Adrenal gland (tissue), 12 donors: ENCODE results near the gene FAIM2. TPM values are rescaled to one million over a fixed set of nuclear protein-coding genes. Genes with fewer than 3 reads are reported as not detected.
A peak's percentile ranks its signal among the peaks of the same experiment; 100 is the strongest.

Experiments
- DNase-seq, 7 donors: peaks; one replicate each; pipeline ENCODE4 v3.0.0-alpha.2; 2019 to 2020
- H3K27ac ChIP-seq, 5 donors: fragments of 200-600 bp; sonication (generic) in 4 of 5; 1 replicate in 3 of 5; 2 replicates in 2 of 5; pipeline versions ENCODE4 v1.5.1 to v1.8.0; 2016 to 2020; ENCODE audit warnings: mild to moderate bottlenecking in 1 of 5
- H3K27me3 ChIP-seq: fragments of 200-600 bp; 2 replicates; pipeline ENCODE4 v1.8.0; 2021
- H3K36me3 ChIP-seq, 2 donors: fragments of 200-600 bp; replicated peaks in 1 of 2; 1 replicate in 1 of 2; 2 replicates in 1 of 2; pipeline versions ENCODE4 v1.5.1 to v1.8.0; 2018 to 2022
- H3K4me1 ChIP-seq, 2 donors: fragments of 200-600 bp; replicated peaks in 1 of 2; 1 replicate in 1 of 2; 2 replicates in 1 of 2; pipeline versions ENCODE4 v1.5.1 to v1.8.0; 2018 to 2021
- H3K4me3 ChIP-seq, 4 donors: fragments of 200-600 bp; sonication (generic) in 3 of 4; one replicate each; pipeline ENCODE4 v1.5.1; 2016 to 2018
- H3K9me3 ChIP-seq, 3 donors: fragments of 200-600 bp; sonication (generic) in 1 of 3; replicated peaks in 1 of 3; 1 replicate in 2 of 3; 2 replicates in 1 of 3; pipeline versions ENCODE4 v1.5.1 to v1.8.0; 2016 to 2021
- POLR2A ChIP-seq, 2 donors: fragments of 450-650 bp; IDR thresholded peaks; one replicate each; pipeline ENCODE4 v1.6.1; 2017; ENCODE audit warnings: antibody characterized with exemption in 2 of 2, mild to moderate bottlenecking in 2 of 2, moderate library complexity in 1 of 2
- WGBS, 4 donors: extraction: QIAGEN DNeasy Blood & Tissue Kit in 2 of 4; methylation state at CpG; one replicate each; pipeline versions ENCODE4 v1.1.5 to v1.1.7; 2013 to 2017; 5-methylcytosine and 5-hydroxymethylcytosine counted together
- intact Hi-C, 2 donors: fragments of 100-400 bp; cut with DNase I; formaldehyde crosslinking; loops; one replicate each; pipeline versions ENCODE4 v1.14.1 to v1.15.0; 2022 to 2023
- polyA plus RNA-seq, 3 donors: library from polyadenylated mRNA; stranded (reverse); fragments of 200-250 nt in 2 of 3; fragments of 350-450 nt in 1 of 3; fragmentation: Illumina TruSeq in 1 of 3; extraction: RNeasy Lipid Tissue Mini Kit (QIAGEN cat#74804) in 1 of 3; gene quantifications; one replicate each; pipeline ENCODE4 v1.2.3, GENCODE V29; 2013 to 2014
- total RNA-seq, 9 donors: library from RNA; depleted of rRNA in 4 of 9; stranded (reverse); fragments of >200 nt in 4 of 9; fragments of 120-200 nt in 1 of 9; fragmentation: NEBNext Ultra II Directional in 1 of 9; extraction: Animal tissue kit (Norgen Biotek cat#: 25700) in 1 of 9; gene quantifications; one replicate each; pipeline versions ENCODE4 v1.1.0 to v1.2.4, GENCODE V29; 2013 to 2023
- TF ChIP-seq, protein P1 (sequence below), 6 experiments: fragments of 450-650 bp in 4 of 6; fragments of 200-600 bp in 2 of 6; sonication (generic) in 1 of 6; IDR thresholded peaks; 1 replicate in 5 of 6; 2 replicates in 1 of 6; pipeline versions ENCODE4 v1.5.1 to v1.8.0; 2016 to 2021; ENCODE audit warnings: antibody characterized with exemption in 6 of 6, mild to moderate bottlenecking in 2 of 6, moderate library complexity in 1 of 6
- donor health status: healthy with polysubstance abuse.
- donor health status: Bipolar disorder and iron deficiency.
- donor health status: DM: yes; HTN: yes; CAD: no.
- donor health status: DM: no; HTN: no; CAD: no.
- donor health status: DM: no; HTN: no; CAD: no.
- donor health status: DM: yes; HTN: yes; CAD: no.

The FAIM2 gene
- total and polyA plus RNA-seq, 12 donors = 0.35 to 50.8 (median 8.7) TPM

DNA sequence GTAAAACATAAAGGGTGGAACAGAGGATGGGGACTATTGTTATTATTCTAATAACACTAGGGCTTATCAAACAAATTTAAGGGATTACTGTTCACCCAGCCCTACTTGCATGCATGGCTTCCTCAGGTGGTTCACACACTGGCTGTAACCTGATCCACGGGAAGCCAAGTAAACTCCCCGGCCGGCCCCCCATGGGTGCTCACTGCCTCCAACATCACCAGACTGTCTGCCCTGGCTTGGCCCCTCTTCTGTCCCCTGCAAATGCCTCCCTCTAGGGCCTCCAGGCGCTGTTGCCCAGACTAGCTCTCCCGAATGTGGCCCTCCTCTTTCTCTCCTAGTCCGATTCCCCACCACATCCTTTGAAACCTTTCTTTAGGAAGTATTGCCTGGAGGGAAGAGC is 18.6 kb downstream of the FAIM2 start:
- WGBS, 4 donors = 65 to 88% (median 72%) methylated on average over 6 of the region's 6 CpGs
- no peak for DNase-seq

DNA sequence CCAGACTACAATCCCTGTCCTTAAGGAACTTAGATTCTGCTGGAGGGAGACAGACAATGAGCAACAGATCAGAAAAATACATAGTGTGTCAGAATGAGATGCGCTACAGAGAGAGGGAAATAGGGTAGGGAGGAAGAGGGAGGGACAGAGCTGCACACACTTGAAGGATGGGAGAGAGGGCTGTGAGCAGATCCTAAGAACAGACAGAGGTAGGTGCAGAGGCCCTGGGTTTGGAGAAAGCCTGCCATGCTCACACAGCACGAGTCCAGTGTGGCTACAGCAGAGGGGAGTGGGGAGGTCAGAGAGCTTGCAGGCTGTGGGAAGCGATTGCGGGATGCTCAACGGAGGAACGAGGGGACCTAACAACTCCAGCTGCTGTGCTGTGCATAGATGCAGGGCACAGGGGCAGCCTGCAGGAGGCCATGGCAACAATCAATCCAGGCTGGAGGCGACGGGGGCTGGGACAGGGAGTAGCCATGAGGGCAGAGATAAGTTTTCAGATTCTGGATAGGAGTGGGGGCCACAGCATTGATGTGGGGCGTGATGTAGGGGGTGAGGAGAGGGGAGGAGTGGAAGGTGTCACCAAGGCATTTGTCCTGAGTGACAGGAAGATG is 20.7 kb downstream of the FAIM2 start:
- WGBS, 4 donors = 68 to 83% (median 79%) methylated on average over 9 of the region's 9 CpGs
- DNase-seq = no peak
- H3K4me1 ChIP-seq = no peaks in the 10 kb centered on the region
- no peaks in the 10 kb centered on the region for H3K27me3 ChIP-seq
- H3K36me3 ChIP-seq = no peaks in the 10 kb centered on the region
- TF ChIP-seq, protein P1, sequence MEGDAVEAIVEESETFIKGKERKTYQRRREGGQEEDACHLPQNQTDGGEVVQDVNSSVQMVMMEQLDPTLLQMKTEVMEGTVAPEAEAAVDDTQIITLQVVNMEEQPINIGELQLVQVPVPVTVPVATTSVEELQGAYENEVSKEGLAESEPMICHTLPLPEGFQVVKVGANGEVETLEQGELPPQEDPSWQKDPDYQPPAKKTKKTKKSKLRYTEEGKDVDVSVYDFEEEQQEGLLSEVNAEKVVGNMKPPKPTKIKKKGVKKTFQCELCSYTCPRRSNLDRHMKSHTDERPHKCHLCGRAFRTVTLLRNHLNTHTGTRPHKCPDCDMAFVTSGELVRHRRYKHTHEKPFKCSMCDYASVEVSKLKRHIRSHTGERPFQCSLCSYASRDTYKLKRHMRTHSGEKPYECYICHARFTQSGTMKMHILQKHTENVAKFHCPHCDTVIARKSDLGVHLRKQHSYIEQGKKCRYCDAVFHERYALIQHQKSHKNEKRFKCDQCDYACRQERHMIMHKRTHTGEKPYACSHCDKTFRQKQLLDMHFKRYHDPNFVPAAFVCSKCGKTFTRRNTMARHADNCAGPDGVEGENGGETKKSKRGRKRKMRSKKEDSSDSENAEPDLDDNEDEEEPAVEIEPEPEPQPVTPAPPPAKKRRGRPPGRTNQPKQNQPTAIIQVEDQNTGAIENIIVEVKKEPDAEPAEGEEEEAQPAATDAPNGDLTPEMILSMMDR (IDR thresholded peaks at IDR 0.05) = no peak
- TF ChIP-seq POLR2A (IDR thresholded peaks at IDR 0.05) = no peak
- no peak overlapping the region for H3K27ac ChIP-seq
- H3K9me3 ChIP-seq = no peaks in the 10 kb centered on the region
- no peak overlapping the region for H3K4me3 ChIP-seq
- intact Hi-C loops = no loop called here

More for the DNA sequence above, 18.6 kb downstream of the FAIM2 start:
- TF ChIP-seq POLR2A (IDR thresholded peaks at IDR 0.05) = no peak
- TF ChIP-seq, protein P1 (IDR thresholded peaks at IDR 0.05) = no peak
- no peaks in the 10 kb centered on the region for H3K4me1 ChIP-seq
- no peak overlapping the region for H3K4me3 ChIP-seq
- no peaks in the 10 kb centered on the region for H3K27me3 ChIP-seq
- intact Hi-C loops = no loop called here
- no peaks in the 10 kb centered on the region for H3K9me3 ChIP-seq
- no peaks in the 10 kb centered on the region for H3K36me3 ChIP-seq
- no peak overlapping the region for H3K27ac ChIP-seq

DNA sequence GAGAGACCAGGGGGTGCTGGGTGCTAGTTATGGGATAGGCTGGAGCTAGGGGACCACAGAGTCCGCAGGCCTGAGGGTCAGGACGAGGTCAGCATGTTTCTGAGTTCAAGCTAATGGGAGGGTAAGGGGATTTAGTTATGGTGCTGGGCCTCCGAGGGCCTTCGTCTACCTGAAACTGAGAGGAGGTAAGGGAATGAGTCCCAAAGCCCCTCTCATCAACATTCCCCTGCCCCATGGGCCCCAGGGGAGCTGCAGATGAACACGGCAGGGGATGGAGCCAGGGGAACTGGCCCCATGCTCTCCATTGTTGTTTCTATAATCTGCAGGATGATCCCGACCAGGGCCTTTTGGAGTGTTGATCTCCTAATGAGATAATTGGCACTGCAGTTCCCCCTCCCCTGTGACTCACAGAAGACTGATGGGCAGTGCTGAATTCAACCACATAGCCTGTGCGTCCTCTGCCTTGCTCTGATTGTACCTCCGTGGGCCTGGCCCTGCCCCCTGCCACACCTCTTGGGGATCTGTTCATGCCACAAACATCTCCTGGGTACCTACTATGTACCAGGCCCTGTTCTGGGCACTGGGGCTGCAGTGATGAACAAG is 21.4 kb downstream of the FAIM2 start:
- TF ChIP-seq, protein P1 (IDR thresholded peaks at IDR 0.05) = no peak
- no peak for TF ChIP-seq POLR2A (IDR thresholded peaks at IDR 0.05)

DNA sequence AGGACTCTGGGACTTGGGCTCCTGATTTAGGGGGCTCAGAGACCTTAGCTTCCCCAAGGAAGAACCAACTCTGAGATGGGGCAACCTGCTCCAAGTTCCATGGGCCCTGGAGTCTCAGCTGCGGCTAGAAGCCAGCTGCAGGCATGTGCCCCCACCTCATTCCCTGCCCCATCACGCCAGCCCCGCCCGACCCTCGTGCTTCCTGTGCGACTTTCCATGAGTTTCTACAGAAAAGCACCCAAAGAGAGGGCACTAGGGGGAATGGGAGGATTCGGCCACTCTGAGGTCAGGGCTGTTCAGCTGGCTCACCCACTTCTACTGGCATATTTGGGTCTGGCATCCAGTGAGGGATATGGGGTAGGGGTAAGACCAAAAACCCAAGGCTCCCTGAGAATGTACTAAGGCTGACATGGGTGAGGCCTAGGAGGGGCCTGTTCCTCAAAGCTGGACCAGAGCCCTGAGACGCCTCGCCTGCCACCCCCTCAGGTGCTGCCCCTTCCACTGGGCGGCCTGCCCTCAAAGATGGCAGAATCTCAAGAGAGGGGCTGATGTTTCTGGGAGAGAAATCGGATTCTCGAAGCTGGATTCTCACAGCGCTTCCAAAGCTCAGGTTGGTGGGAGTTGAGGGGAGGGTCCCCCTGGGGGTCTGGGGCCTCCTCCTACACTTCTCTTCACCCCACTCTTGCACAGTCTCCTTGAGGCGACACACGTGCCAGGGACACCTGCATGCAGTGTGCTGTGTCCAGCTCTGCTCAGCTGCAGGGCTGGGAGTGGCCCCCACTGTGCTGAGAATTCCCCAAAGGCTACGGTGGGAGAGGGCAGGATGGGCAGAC is 22.1 kb downstream of the FAIM2 start:
- WGBS, 4 donors = 80 to 91% (median 84%) methylated on average over 11 to 16 of the region's 16 CpGs
- intact Hi-C loops = no loop called here
- no peak overlapping the region for H3K4me3 ChIP-seq
- no peaks in the 10 kb centered on the region for H3K27me3 ChIP-seq
- TF ChIP-seq POLR2A (IDR thresholded peaks at IDR 0.05) = no peak
- no peaks in the 10 kb centered on the region for H3K36me3 ChIP-seq
- no peaks in the 10 kb centered on the region for H3K4me1 ChIP-seq
- H3K27ac ChIP-seq = peak overlapping the region in 1 of 5 donors; percentile 16
- DNase-seq = no peak
- no peaks in the 10 kb centered on the region for H3K9me3 ChIP-seq

More for the DNA sequence above, 21.4 kb downstream of the FAIM2 start:
- Histone ChIP-seq H3K4me1 (no peaks in the 10 kb centered on the region), H3K9me3 (no peaks in the 10 kb centered on the region), H3K27ac (no peak overlapping the region), H3K27me3 (no peaks in the 10 kb centered on the region), H3K36me3 (no peaks in the 10 kb centered on the region), H3K4me3 (no peak overlapping the region)
- DNase-seq = no peak
- 77 to 87% (median 79%) methylated on average over 7 to 8 of the region's 8 CpGs for whole genome bisulfite sequencing, 4 donors
- intact Hi-C loops = no loop called here
